Measurements from ENCODE around the gene P2RX4.
"Not testable (repeated sequence)": the region's sequence is repeated elsewhere in the genome, so short reads cannot be mapped to it uniquely, and the experiment has no call there.

P2RX4 gene

GRCh38 chr12:121188227-121188626 lies 21.7 kb upstream of the P2RX4 start:
- DNase-seq (ENCODE audit: low read depth, low spot score): no peak

- DNase-seq (ENCODE audit: low read depth, low spot score): no peak
Measured at GRCh38 chr12:121189131-121189530, 20.8 kb upstream of the P2RX4 start.

GRCh38 chr12:121189619-121190155 lies 20.2 kb upstream of the P2RX4 start:
- DNase-seq (ENCODE audit: low read depth, low spot score): no peak

- no peak for DNase-seq (ENCODE audit: low read depth, low spot score)
Measured at GRCh38 chr12:121190523-121191031, 19.4 kb upstream of the P2RX4 start.

- no peak for DNase-seq (ENCODE audit: low read depth, low spot score)
Measured at GRCh38 chr12:121191151-121191550, 18.8 kb upstream of the P2RX4 start.

GRCh38 chr12:121196902-121197301 lies 13.0 kb upstream of the P2RX4 start:
- DNase-seq (ENCODE audit: low read depth, low spot score): no peak

- DNase-seq (ENCODE audit: low read depth, low spot score): no peak
Measured at GRCh38 chr12:121198949-121199348, 11.0 kb upstream of the P2RX4 start.

GRCh38 chr12:121201140-121201539 lies 8.8 kb upstream of the P2RX4 start:
- not testable (repeated sequence) for DNase-seq (ENCODE audit: low read depth, low spot score)

GRCh38 chr12:121202407-121203355 lies 7.2 kb upstream of the P2RX4 start:
- no peak for DNase-seq (ENCODE audit: low read depth, low spot score)

GRCh38 chr12:121203482-121203881 lies 6.4 kb upstream of the P2RX4 start:
- DNase-seq (ENCODE audit: low read depth, low spot score): no peak

GRCh38 chr12:121205491-121205890 lies 4.4 kb upstream of the P2RX4 start:
- DNase-seq (ENCODE audit: low read depth, low spot score): no peak

GRCh38 chr12:121208571-121208970 lies 1.4 kb upstream of the P2RX4 start:
- DNase-seq (ENCODE audit: low read depth, low spot score): not testable (repeated sequence)

- DNase-seq (ENCODE audit: low read depth, low spot score): no peak
Measured at GRCh38 chr12:121209221-121209620, 708 bp upstream of the P2RX4 start.

GRCh38 chr12:121212875-121213274 lies 2.9 kb downstream of the P2RX4 start:
- DNase-seq (ENCODE audit: low read depth, low spot score): no peak

GRCh38 chr12:121214166-121214777 lies 4.3 kb downstream of the P2RX4 start:
- DNase-seq (ENCODE audit: low read depth, low spot score): peak; percentile 35

GRCh38 chr12:121214855-121215745 lies 5.2 kb downstream of the P2RX4 start:
- DNase-seq (ENCODE audit: low read depth, low spot score): no peak

- DNase-seq (ENCODE audit: low read depth, low spot score): no peak
Measured at GRCh38 chr12:121216102-121216501, 6.2 kb downstream of the P2RX4 start.

- DNase-seq (ENCODE audit: low read depth, low spot score): no peak
Measured at GRCh38 chr12:121217063-121217462, 7.1 kb downstream of the P2RX4 start.

GRCh38 chr12:121217761-121218160 lies 7.8 kb downstream of the P2RX4 start:
- no peak for DNase-seq (ENCODE audit: low read depth, low spot score)

- no peak for DNase-seq (ENCODE audit: low read depth, low spot score)
Measured at GRCh38 chr12:121218588-121219352, 8.8 kb downstream of the P2RX4 start.

Data from activated CD4-positive, CD25-positive, alpha-beta regulatory T cell treated with anti-CD3 and anti-CD28 coated beads, Interleukin-2, amount 50 U/mL, for 16 hours (primary cell).